Activated CD4-positive, alpha-beta T cell treated with anti-CD3 and anti-CD28 coated beads, Interleukin-2, amount 50 U/mL, for 4 hours (primary cell): Measurements from ENCODE around the gene SLC30A9.

ENCODE experiments used
- DNase-seq, 2 experiments: peaks; one replicate each; pipeline ENCODE4 v3.0.0-alpha.2; 2020

Gene SLC30A9

DNA sequence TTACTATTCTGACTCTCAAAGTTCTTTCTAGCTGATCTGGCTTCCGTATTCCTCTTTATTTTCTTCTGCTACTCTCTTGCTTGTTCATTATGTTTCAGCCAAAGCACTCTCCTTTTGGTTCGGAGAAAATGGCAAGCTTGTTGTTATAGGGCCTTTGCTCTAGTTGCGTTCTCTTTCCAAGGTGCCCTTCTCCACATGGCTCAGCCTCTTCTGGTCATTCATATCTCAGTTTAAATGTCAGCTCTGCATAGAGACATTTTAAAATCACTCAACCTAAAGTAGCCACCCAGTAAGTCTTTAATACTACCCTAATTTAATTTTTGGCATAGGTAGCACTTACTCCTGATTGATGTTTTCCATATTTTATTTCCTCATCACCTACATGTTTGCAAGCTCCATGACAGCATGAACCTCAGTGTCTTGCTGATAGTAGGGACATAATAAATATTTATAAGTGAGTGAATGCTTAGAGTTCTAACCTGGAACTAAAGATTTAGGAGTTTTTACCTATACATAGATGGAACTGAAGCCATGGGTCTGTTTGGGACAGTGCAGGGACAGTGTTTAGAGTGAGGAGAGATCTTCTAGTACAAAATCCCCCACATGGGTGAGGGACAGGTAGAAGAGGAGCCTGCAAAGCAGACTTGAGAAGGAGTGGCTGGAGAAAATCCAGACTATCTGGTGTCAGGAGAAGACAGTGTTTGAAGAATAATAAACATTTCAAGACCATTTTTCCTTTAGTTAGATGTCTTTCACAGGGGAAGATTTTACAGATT, 17.9 kb downstream of the SLC30A9 start:
- DNase-seq, result no peak

DNA sequence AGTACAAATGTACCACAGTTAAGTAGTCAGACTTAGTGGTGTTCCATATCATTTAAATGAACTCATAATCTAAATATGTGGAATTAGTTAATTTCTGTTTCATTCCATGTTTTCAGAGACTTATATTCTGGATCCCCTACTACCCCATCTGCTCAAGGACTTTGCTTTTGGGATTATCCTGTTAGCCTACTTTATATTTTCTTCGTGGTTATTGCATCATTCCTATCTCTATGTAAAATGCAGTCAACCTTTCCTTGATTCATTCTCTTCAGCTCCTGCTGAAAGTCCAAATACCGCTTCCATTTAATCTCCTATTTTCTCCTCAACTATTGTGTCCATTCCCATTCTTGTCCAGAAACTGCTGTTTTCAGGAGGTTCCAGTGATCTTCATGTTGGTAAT, 25.1 kb downstream of the SLC30A9 start:
- DNase-seq, result no peak

DNA sequence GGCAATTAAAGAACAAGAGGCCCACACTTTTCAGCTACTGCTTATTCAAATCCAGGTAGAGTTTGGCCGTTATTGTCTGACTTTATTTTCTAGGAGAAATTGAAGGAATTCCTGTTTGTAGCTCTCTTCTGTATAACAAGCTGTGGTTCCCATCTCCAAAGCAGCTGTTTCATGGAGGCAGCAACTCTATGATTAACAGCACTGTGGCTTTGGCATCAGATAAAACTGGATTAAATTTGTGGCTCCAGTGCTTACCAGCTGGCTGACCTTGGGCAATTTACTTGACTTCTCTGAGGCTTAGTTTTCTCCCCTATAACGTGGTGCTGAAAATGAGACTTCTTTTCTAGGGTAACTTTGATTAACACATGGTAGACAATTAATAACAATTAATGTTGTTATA, 28.1 kb downstream of the SLC30A9 start:
- no peak for DNase-seq

DNA sequence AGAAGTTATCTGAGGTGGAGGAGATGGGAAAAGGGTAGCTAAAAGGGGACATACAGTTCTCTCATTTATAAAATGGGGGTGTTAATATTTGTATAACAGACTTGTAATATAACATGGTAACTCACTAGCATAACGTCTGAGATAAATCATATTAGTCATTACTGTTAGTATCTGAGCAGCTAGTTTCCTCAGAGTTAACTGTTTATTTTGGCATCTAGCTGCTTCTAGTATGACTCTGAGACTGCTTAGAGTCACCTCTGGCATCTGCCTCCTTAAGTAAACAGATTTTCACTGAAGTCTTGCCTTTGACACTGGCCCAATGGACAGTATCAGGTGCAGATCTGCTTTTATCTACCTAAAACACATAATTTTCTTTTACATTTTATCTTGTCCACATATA, 58.1 kb downstream of the SLC30A9 start:
- DNase-seq, result no peak

DNA sequence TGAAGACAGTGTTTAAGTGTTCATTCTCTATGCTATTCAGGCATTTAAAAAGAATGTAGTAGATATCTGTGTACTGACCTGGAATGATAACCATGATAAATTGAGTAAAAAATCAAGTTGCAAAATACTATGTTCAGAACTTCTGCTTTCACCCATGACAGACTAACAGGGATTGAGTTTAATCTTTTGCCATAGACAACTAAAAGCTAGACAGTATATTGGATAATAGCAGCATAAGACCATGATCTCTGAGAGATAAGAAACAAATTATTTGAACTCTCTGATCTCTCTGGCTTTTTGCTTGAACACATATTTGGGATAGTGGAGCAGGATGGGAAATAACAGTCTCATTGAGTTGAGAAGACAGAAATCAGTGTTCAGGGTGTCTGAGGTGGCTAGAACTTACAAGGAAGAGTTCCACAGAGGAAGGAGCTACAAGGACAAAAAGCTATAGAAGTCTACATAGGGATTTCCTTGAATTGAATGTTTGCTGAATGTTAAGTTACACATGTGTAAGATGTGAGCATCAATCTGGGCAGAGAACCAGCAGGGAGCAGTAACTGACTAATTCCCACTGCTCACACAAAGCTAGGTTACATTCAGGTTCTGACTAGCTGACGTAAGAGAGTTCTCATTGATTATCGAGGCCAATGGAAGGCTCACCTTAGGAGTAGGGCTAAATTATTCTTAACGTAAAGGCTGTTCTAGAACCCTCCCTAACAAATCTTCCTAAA, 60.4 kb downstream of the SLC30A9 start:
- DNase-seq, result no peak

DNA sequence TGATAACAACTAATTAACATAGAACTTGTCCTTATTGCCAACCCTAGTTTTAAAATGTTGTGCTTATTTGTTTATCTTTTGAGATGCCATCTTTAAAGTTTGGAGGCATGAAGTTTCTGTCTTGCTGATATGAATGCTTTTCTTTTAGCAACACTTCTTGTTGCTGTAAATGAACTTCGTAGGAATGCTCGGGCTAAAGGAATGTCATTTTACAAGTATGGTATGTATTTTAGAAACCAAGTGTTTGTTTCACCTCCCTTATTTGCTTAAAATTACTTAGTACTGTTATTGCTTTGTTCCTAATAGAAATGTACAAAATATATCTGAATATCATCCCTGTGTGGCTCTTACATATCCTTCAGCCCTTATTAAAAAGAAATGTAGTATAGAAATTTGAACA, 76.1 kb downstream of the SLC30A9 start:
- DNase-seq, result no peak

DNA sequence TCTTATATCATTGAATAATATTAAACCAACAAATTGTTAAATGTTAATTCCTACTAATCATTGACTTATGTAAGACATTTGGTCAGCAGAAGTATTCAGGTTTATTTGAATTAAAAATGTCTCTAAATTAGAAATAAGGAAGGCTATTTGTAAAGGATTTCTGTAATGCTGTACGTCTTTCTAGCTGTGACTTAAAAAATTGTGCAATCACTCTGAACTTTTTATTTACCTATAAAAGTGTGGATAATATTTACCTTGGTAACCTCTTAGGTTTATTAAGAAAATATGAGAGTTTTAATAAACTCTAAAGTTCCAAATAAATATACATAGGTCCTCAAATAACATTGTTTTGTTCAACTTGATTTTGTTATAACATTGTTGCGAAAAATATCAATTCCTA, 76.9 kb downstream of the SLC30A9 start:
- no peak for DNase-seq

DNA sequence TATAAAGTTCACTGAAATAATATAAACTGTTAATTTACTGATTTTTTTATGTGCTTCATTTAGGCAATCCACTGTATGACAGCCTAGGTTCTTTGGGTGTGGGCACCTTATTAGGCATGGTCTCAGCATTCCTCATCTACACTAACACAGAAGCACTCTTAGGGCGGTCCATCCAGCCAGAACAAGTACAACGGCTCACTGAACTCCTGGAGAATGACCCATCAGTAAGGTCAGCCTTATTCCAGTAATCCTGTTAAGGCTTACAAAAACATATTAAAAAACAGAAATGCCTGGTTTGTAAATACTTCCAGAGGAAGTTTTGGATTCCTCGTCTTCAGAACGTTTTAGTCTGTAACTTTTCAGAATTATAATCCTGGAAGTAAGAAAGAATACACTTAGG, 80.1 kb downstream of the SLC30A9 start:
- no peak for DNase-seq

DNA sequence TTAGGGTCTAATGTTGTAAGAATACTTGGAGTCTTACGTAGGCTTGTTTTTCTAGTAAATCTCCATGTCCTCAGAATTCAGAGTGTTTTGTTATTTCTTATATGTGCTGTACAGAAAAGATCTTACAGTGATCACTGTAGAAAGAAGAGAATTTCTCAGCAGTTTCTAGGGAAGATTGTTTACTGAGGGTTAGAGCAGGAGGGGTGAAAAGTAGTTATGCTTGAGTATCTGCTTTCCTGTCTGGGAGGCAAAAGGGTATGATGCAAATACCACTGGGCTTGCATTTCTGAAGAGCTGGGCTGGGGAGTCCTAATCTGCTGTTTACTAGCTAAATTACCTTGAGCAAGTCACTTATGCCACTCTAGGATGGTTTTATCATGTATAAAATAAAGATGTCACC, 84.0 kb downstream of the SLC30A9 start:
- DNase-seq, result no peak

DNA sequence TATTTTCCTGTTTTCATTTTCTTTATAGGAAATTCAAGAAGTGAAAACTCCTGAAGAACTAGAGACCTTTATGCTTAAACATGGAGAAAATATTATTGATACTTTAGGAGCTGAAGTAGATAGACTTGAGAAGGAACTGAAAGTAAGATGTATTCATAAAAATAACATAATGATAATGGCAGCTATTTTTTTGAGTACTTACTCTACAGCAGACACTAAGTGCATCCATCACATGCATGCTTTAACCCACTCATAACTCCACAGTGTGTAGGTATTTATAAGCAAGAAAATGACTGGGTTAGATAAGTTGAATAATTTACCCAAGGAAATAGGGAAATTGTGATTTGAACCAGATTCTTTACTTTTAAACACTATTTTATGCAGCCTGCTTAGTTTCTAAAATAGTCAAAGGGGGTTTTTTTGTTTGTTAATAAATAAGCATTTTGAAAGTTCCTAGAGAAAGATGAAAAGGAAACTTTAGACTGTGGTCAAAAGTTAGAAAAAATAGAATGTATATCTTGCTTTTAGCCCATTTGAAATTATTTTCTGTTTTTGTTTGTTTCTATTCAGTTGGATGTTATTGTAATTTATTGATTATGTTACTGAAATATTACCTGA, 88.0 kb downstream of the SLC30A9 start:
- DNase-seq, result no peak

DNA sequence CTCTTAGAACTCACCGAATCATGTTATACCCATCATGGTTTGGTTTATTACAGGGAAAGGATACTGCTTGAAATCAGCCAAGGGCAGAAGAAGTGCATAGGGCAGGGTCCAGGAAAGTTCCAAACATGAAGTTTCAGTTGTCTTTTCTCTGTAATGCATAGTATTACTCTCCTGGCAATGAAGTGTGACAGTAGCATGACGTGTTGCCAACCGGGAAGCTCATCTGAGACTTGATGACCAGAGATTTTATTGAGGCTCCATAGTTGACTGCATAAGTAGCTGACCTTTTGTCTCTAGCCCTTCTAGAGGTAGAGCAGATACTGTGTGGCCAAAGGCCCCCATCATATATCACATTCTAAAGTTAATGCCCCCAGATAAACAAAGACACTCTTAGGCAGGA, 90.0 kb downstream of the SLC30A9 start:
- DNase-seq, result no peak

DNA sequence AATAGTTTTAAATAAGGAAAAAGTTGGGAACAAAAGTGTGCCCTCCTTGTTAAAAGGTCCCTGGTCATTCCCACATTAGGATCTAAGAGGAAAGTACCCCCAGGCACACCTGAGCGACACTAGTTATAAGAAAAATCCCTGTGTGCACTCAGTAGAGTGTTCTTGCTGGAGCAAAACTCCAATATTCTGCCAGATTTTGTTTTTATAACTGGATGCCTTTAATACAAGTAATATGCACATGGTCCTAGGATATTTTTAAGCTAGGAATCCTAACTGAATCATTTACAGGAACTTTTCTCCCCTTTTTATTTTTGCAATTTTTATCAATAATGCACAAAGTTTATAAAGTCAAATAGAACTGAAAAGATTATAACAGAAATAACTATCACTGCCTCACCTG, 93.5 kb downstream of the SLC30A9 start:
- no peak for DNase-seq

DNA sequence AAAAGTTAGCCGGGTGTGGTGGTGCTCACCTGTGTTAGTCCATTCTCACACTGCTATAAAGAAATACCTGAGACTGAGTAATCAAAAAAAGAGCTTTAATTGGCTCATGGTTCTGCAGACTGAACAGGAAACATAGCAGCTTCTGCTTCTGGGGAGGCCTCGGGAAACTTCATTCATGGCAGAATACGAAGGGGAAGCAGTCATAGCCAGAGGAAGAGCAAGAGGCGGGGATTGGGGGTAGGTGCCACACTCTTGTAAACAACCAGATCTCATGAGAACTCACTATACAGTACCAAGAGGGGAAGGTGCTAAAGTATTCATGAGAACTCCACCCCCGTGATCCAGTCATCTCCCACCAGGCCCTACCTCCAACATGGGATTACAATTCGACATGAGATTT, 98.1 kb downstream of the SLC30A9 start:
- no peak for DNase-seq

DNA sequence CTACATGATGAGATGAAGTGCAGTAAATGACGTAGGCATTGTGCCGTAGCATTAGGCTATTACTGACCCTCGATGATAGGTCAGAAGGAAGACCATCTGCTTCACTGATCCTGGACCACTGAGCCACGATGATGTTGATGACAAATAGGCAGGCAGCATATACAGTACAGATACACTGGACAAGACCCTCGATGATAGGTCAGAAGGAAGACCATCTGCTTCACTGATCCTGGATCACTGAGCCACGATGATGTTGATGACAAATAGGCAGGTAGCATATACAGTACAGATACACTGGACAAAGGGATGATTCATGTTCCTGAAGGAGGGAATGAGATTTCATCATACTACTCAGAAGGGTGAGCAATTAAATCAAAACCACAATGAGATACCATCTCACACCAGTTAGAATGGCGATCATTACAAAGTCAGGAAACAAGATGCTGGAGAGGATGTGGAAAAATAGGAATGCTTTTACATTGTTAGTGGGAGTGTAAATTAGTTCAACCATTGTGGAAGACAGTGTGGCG, 111.2 kb downstream of the SLC30A9 start:
- DNase-seq, result no peak

DNA sequence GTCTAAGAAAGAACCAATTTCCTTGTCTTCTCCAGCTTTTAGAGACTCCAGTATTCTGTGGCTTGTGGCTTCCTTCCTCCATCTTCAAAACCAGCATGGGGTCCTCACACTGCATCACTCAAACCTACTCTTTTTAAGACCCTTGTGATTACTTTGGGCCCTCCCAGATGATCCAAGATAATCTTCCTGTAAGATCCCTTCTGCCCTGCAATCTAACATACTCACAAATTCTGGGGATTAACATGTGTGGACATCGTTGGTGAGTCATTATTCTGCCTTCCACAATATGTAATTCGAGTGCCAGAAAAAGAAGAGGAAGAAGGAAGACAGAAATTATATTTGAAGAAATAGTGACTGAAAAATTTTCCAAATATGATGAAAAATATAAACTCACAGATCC, 114.2 kb downstream of the SLC30A9 start:
- no peak for DNase-seq

DNA sequence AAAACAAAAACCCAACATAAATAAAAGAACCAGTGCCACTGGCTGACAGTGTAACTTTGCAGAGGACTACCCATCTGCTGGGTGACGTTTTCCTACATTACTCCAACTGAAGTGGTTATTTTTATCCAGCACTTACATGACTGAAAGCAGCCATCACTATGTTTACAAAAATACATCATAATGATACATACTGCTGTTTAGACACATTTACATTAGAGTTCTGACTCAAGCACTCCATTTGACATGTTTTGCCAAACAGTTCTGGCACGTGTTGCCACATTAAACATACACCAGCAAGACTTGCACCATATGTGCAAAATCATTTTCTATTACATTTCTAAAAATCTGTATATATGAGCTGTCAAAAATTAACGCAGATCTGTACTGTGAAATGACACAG, 122.5 kb downstream of the SLC30A9 start:
- DNase-seq, result no peak

DNA sequence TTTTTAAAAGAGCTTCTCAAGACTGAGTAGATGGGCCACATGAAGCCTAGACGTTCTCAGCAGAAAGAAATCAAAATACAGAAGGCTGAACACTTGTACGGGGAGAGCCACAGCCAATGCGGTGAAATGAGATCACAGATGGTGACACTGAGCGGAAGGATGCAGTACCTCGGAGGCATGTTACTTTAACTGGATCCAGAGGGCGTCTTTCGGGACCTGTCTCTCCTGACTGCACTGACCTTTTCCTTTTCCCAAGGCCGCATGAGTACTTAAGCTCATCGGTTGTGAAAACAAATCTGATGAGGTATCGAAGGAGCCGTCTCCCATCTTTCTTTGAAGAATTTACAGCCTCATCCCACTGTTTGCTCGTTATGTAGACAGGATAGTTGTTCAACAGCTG, 129.6 kb downstream of the SLC30A9 start:
- DNase-seq, result no peak

DNA sequence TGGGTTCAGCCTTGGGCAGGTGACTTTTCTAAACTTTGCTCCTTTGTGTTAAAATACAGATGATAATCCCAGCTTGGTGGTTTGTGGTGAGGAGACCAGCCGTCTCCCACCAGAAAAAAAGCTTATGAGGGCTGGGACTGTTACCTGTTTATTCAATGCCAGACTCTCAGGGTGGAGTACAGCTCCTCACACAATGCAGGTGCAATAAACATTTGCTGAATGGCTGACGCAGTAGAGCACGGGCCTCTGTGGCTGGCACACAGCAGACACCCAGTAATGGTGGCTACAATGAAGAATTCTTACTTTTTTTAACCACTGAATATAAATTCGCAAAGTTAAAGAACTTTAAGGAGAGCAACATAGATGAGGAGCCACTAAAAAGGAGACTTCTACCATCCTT, 131.9 kb downstream of the SLC30A9 start:
- no peak for DNase-seq

DNA sequence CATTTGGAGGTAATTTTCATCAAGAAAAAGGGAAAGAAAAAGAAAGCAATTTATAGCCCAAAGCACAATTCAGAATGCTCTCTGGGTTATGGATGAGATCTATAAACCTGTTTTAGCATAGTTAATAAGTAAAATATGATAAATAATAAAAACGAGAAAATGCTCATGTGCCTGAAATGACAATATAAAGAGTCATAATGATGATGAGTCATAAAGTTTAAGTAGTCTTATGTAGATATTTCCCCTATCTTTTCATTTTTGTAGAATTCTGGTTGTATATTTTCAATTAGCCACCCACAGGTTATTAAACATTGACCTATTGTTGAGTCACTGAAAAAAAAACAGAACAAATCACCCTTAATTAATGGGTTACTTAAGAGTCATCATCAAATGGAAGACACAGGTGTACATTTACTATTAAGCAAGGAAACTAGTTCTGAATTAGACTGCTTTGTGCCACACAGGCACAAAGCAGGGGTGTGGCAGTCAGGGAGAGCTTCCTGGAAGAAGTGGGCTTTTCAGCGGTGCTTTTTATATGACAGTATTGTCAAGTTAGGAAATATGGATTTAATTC, 132.8 kb downstream of the SLC30A9 start:
- DNase-seq, result no peak

DNA sequence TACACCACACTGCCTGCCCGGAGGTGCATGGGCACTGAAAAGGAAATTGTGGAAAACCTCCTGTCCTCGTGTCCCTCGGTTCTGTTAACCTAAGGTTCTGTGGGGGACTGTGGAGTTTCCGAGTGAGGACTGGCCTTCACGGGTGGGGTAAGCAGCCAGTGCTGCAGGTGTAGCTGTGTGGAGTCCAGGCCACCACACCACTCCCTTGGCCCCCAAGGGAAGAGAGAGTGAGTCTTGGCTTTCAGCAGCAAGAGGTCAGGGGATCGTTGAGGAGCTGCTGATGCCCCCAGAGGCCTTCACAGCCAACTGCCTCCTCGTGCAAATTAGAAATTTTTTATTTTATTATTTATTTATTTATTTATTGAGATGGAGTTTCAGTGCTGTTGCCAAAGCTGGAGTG, 141.8 kb downstream of the SLC30A9 start:
- DNase-seq, result no peak

DNA sequence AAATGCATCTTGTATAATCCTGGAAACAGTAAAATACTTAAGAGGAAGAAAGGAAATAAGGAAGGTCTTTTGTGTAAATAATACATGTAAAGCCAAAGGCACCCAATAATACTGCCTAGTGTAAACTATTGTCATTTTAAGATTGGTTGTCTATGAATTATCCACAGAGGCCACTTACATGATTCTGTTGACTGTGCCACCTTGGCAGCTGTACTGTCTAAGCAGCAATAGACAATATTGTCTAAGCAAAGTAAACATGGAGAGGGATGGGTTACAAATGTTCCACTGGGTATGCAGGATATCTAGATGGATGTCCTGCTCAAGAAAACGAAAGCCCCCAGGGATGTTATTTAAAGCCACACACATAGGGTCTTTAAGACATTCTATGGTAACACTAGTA, 142.7 kb downstream of the SLC30A9 start:
- DNase-seq, result no peak

DNA sequence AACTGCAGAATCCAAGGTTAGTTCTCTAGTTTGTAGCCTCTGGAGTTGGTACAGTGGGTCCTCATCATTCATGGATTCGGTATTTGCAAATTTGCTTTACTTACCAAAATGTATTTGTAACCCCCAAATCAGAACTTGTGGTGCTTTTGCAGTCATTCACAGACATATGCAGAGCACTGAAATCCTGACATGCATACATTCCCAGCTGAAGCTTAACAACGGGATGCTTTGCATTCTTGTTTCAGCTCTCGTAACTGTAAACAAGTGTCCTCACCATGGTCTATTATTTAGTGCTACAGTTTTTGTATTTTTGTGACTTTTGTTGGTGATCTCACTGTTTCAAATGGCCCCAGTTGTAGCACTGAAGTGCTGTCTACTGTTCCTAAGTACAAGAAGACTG, 146.0 kb downstream of the SLC30A9 start:
- no peak for DNase-seq
